Testis (tissue), 2 donors: Measurements from ENCODE around the gene NACA2.

Source experiments
- POLR2A ChIP-seq: fragments of 450-650 bp; IDR thresholded peaks from one replicate; pipeline ENCODE4 v1.6.1; 2017; ENCODE audit warnings: antibody characterized with exemption, mild to moderate bottlenecking, moderate library complexity
- TF ChIP-seq, protein P1 (sequence below), 3 experiments: fragments of 450-650 bp in 2 of 3; fragments of 200-600 bp in 1 of 3; sonication (generic) in 1 of 3; IDR thresholded peaks; one replicate each; pipeline ENCODE4 v1.5.1; 2016 to 2019; ENCODE audit warnings: antibody characterized with exemption in 3 of 3, mild to moderate bottlenecking in 2 of 3, moderate library complexity in 1 of 3

DNA sequence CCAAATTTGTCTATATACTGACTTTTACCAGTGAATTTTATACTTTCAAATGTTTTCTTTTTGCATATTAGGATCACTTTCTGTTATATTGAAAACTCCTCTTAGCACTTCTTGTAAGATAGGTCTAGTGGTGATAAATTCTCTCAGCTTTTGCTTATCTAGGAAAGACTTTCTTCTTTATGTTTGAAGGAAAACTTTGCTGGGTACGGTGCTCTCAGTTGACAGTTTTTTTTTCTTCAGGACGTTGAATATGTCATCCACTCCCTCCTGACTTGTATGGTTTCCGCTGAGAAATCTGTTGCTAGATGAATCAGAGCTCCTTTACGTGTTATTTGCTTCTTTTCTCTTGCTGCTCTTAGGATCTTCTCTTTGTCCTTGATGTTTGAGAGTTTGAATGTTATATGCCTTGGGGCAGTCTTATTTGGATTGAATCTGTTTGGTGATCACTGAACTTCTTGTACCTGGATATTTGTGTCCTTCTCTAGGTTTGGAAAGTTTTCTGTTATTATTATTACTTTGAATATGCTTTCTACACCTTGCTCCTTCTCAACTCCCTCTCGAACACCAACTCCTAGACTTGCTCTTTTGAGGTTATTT lies 44.0 kb upstream of the NACA2 start:
- TF ChIP-seq, protein P1, sequence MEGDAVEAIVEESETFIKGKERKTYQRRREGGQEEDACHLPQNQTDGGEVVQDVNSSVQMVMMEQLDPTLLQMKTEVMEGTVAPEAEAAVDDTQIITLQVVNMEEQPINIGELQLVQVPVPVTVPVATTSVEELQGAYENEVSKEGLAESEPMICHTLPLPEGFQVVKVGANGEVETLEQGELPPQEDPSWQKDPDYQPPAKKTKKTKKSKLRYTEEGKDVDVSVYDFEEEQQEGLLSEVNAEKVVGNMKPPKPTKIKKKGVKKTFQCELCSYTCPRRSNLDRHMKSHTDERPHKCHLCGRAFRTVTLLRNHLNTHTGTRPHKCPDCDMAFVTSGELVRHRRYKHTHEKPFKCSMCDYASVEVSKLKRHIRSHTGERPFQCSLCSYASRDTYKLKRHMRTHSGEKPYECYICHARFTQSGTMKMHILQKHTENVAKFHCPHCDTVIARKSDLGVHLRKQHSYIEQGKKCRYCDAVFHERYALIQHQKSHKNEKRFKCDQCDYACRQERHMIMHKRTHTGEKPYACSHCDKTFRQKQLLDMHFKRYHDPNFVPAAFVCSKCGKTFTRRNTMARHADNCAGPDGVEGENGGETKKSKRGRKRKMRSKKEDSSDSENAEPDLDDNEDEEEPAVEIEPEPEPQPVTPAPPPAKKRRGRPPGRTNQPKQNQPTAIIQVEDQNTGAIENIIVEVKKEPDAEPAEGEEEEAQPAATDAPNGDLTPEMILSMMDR (IDR thresholded peaks at IDR 0.05), result no peak
- no peak for TF ChIP-seq POLR2A
